Left ventricle myocardium inferior (tissue), 1 donor: ENCODE results near the gene BCL11B. TPM values are rescaled to one million over a fixed set of nuclear protein-coding genes. Genes with fewer than 3 reads are reported as not detected.

Source experiments
- DNase-seq: peaks from one replicate; pipeline ENCODE4 v3.0.0-alpha.2; 2020
- H3K27ac ChIP-seq: fragments of 200-600 bp; replicated peaks from 2 replicates; pipeline ENCODE4 v1.8.0; 2021
- H3K27me3 ChIP-seq: fragments of 200-600 bp; 2 replicates; pipeline ENCODE4 v1.8.0; 2021; ENCODE audit warnings: low read depth
- H3K36me3 ChIP-seq: fragments of 200-600 bp; 2 replicates; pipeline ENCODE4 v1.8.0; 2021
- H3K4me1 ChIP-seq: fragments of 200-600 bp; 2 replicates; pipeline ENCODE4 v1.8.0; 2021
- H3K4me3 ChIP-seq: fragments of 200-600 bp; 2 replicates; pipeline ENCODE4 v1.8.0; 2021; ENCODE audit warnings: mild to moderate bottlenecking, moderate library complexity
- H3K9me3 ChIP-seq: fragments of 200-600 bp; replicated peaks from 2 replicates; pipeline ENCODE4 v1.8.0; 2021
- CTCF ChIP-seq: fragments of 200-600 bp; IDR thresholded peaks from 2 replicates; pipeline ENCODE4 v1.8.0; 2021; ENCODE audit warnings: antibody characterized with exemption, mild to moderate bottlenecking, borderline replicate concordance
- intact Hi-C: fragments of 100-400 bp; cut with micrococcal nuclease; formaldehyde crosslinking; loops from one replicate; pipeline ENCODE4 v1.11.0; 2022
- total RNA-seq: library from RNA; stranded (reverse); fragmentation: NEBNext Ultra II Directional; extraction: Animal tissue kit (Norgen Biotek cat#: 25700); gene quantifications from one replicate; pipeline ENCODE4 v1.2.1, GENCODE V29; 2021
- donor health status: DM: no; HTN: yes; CAD: no; lungs with severe emphysema.

Gene BCL11B
- total RNA-seq, 1 donor from 2014 or later: 0.11 TPM

DNA sequence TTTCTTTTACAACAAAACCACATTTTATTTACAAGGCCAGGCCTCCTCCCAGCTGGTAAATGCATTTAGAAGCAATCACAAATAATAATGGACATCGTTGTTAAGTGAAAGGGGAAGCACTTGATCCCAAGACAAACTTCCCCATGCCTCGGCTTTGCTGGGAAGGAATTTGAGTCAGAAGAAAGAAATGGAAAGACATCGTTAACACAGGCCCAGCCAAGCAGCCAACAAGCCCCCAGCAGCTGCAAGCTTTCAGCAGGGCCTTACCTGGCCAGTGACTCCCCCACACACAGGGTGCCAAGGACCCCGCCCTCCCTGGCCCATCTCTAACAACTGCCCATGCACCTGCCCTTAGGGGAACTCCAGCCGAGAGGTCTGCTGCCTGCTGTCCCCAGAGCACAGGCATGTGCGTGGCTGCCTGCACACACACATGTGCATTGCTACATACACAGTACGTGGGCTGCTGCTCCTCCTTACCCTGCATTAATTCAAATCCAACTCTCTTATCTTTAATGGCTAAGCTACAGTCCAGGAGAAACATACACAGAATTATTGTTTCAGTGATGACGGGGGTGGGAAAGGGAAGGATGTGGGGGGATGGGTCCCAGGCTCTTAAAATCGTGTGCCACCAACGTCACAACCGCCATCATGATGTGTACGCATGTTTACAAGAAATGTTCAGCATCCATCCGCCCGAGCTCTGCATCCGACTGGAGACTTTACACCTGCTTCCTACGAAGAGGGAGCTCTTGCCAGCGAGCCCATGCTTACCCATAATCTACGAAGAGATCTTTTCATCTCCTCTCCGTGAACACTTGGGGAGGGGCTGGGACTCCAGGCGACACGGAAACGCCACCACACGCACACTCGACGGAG, 9.8 kb downstream of the BCL11B start:
- no peak overlapping the region for H3K27ac ChIP-seq
- intact Hi-C loops: no loop called here
- peaks cover 100% of the 10 kb centered on the region for H3K27me3 ChIP-seq
- peaks cover 3% of the 10 kb centered on the region for H3K4me1 ChIP-seq
- H3K36me3 ChIP-seq: no peaks in the 10 kb centered on the region
- no peak for DNase-seq
- TF ChIP-seq CTCF: no peak
- H3K4me3 ChIP-seq: no peak overlapping the region
- no peaks in the 10 kb centered on the region for H3K9me3 ChIP-seq

GRCh38 chr14:99260587-99261551, 11.1 kb downstream of the BCL11B start:
- peaks cover 100% of the 10 kb centered on the region for H3K27me3 ChIP-seq
- intact Hi-C loops: no loop called here
- no peaks in the 10 kb centered on the region for H3K4me1 ChIP-seq
- no peaks in the 10 kb centered on the region for H3K36me3 ChIP-seq
- TF ChIP-seq CTCF: no peak
- no peak overlapping the region for H3K4me3 ChIP-seq
- H3K9me3 ChIP-seq: no peaks in the 10 kb centered on the region
- H3K27ac ChIP-seq: no peak overlapping the region
- no peak for DNase-seq

DNA sequence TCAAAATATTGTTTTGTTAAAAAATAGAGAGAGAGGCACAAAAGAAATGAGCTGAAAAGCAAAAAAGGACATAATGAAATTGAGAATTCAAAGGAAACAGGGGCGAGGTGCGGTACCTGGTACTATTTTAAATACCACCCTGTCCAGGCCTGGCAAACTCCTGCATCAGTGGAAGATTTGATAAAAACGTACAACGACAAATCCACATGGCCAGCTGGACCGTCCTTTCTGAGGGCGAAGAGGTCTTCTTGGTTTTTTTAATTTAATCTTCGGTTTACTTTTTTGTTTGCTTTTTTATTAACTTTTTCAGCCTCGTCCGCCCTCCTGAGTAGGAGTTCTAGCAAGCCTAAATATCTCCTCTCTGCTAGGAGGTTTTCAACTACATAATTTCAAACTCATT, 11.9 kb downstream of the BCL11B start:
- Histone ChIP-seq H3K27ac (no peak overlapping the region), H3K4me1 (no peaks in the 10 kb centered on the region), H3K9me3 (no peaks in the 10 kb centered on the region), H3K27me3 (peaks cover 100% of the 10 kb centered on the region), H3K4me3 (no peak overlapping the region), H3K36me3 (no peaks in the 10 kb centered on the region)
- intact Hi-C loops: no loop called here
- DNase-seq: no peak
- TF ChIP-seq CTCF: no peak

GRCh38 chr14:99258876-99259726, 12.9 kb downstream of the BCL11B start:
- H3K36me3 ChIP-seq: no peaks in the 10 kb centered on the region
- peaks cover 100% of the 10 kb centered on the region for H3K27me3 ChIP-seq
- no peak overlapping the region for H3K4me3 ChIP-seq
- no peak for DNase-seq
- intact Hi-C loops: no loop called here
- H3K9me3 ChIP-seq: no peaks in the 10 kb centered on the region
- no peaks in the 10 kb centered on the region for H3K4me1 ChIP-seq
- TF ChIP-seq CTCF: no peak
- no peak overlapping the region for H3K27ac ChIP-seq
